Tibial artery (tissue), 4 donors: Measurements from ENCODE around the gene KRT85.

Source experiments
- DNase-seq, 2 donors: peaks; one replicate each; pipeline ENCODE4 v3.0.0-alpha.2; 2019
- H3K27ac ChIP-seq, 2 donors: fragments of 200-600 bp; sonication (generic) in 1 of 2; 1 replicate in 1 of 2; 2 replicates in 1 of 2; pipeline ENCODE4 v1.5.1; 2018 to 2019; ENCODE audit warnings: mild to moderate bottlenecking in 1 of 2
- H3K27me3 ChIP-seq, 2 donors: fragments of 200-600 bp; sonication (generic) in 1 of 2; one replicate each; pipeline versions ENCODE4 v1.5.1 to v1.6.0; 2016 to 2019
- H3K36me3 ChIP-seq, 3 donors: fragments of 200-600 bp; sonication (generic) in 2 of 3; one replicate each; pipeline ENCODE4 v1.5.1; 2016 to 2019; ENCODE audit warnings: mild to moderate bottlenecking in 2 of 3
- H3K4me1 ChIP-seq, 4 donors: fragments of 200-600 bp; sonication (generic) in 2 of 4; 1 replicate in 3 of 4; 2 replicates in 1 of 4; pipeline ENCODE4 v1.5.1; 2016 to 2019
- H3K4me3 ChIP-seq, 2 donors: fragments of 200-600 bp; sonication (generic) in 1 of 2; 1 replicate in 1 of 2; 2 replicates in 1 of 2; pipeline ENCODE4 v1.5.1; 2018 to 2019; ENCODE audit warnings: mild to moderate bottlenecking in 2 of 2
- H3K9me3 ChIP-seq, 3 donors: fragments of 200-600 bp; sonication (generic) in 1 of 3; one replicate each; pipeline ENCODE4 v1.5.1; 2016 to 2019
- intact Hi-C: fragments of 100-400 bp; cut with DNase I; formaldehyde crosslinking; loops from one replicate; pipeline ENCODE4 v1.15.0; 2023; ENCODE audit warnings: low total_unique reads
- TF ChIP-seq, protein P1 (sequence below), 2 experiments: fragments of 200-600 bp in 1 of 2; fragments of 450-650 bp in 1 of 2; IDR thresholded peaks; one replicate each; pipeline ENCODE4 v1.5.1; 2017 to 2019; ENCODE audit warnings: antibody characterized with exemption in 2 of 2, mild to moderate bottlenecking in 1 of 2, moderate library complexity in 1 of 2

KRT85 gene

DNA sequence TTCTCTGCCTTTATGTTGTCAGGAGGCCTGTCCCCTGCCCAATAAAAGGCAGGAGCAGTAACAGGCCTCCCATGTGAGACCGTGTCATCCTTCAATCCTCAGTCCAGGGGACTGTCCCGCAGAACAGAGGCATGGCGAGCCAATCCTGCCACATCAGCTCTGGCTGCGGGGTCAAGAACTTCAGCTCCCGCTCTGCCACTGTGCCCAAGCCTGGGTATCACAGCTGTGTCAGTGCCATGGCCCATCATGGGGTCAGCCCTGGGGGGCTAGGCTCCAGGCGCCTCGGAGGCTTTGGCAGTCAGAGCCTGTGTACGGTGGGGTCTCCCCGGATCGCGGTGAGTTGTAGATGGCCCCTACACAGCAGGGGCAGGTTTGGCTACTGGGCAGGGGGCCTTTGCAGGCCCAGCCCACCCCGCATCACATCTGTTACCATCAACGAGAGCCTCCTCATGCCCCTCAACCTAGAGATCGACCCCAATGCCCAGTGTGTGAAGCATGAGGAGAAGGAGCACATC is 26.2 kb downstream of the KRT85 start:
- Histone ChIP-seq H3K4me1 (peaks cover 0 to 4% (median 2%) of the 10 kb centered on the region in 4 donors), H3K4me3 (no peak overlapping the region), H3K27me3 (no peaks in the 10 kb centered on the region), H3K27ac (no peak overlapping the region), H3K36me3 (no peaks in the 10 kb centered on the region), H3K9me3 (peaks cover 0 to 9% (median 0%) of the 10 kb centered on the region in 3 donors)
- TF ChIP-seq, protein P1, sequence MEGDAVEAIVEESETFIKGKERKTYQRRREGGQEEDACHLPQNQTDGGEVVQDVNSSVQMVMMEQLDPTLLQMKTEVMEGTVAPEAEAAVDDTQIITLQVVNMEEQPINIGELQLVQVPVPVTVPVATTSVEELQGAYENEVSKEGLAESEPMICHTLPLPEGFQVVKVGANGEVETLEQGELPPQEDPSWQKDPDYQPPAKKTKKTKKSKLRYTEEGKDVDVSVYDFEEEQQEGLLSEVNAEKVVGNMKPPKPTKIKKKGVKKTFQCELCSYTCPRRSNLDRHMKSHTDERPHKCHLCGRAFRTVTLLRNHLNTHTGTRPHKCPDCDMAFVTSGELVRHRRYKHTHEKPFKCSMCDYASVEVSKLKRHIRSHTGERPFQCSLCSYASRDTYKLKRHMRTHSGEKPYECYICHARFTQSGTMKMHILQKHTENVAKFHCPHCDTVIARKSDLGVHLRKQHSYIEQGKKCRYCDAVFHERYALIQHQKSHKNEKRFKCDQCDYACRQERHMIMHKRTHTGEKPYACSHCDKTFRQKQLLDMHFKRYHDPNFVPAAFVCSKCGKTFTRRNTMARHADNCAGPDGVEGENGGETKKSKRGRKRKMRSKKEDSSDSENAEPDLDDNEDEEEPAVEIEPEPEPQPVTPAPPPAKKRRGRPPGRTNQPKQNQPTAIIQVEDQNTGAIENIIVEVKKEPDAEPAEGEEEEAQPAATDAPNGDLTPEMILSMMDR (IDR thresholded peaks at IDR 0.05): no peak
- intact Hi-C loops: no loop called here
- no peak for DNase-seq

DNA sequence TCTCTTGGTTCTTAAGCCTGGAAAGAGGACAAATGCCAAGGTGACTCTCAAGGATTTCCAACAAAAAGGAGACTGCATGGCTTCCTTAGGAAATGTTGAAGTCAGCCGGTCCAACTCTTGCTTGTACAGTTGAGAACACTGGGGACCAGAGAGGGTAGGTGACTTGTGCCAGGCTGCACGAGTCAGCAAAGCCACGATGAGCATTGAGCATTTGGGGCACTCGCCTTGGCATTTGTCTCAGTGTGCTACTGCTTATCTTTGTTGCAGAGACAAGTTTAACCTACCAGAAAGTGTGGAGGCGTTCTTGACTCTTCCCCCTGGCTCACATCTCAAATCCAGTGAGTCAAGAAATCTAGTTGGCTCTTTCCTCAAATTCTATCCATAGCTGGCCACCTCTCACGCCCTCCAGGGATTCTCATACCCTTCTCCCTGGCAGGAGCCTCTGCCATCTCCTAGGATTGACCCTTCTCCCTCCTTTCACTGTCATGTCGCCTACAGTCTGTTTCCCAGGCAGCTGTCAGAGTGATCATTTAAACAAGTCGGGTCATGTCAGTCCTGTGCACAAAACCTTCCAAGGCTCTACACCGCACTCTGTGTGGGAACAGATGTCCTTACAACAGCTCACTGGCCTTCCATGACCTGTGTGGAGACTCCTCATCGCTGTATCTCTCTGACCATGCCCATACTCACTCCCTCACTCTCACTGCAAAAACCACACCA is 28.9 kb downstream of the KRT85 start:
- Histone ChIP-seq H3K36me3 (no peaks in the 10 kb centered on the region), H3K4me1 (no peaks in the 10 kb centered on the region), H3K9me3 (peaks cover 0 to 12% (median 0%) of the 10 kb centered on the region in 3 donors), H3K27ac (no peak overlapping the region), H3K4me3 (no peak overlapping the region), H3K27me3 (no peaks in the 10 kb centered on the region)
- intact Hi-C loops: no loop called here
- peak in 1 of 2 donors; percentile 43 for DNase-seq
- TF ChIP-seq, protein P1 (IDR thresholded peaks at IDR 0.05): no peak

DNA sequence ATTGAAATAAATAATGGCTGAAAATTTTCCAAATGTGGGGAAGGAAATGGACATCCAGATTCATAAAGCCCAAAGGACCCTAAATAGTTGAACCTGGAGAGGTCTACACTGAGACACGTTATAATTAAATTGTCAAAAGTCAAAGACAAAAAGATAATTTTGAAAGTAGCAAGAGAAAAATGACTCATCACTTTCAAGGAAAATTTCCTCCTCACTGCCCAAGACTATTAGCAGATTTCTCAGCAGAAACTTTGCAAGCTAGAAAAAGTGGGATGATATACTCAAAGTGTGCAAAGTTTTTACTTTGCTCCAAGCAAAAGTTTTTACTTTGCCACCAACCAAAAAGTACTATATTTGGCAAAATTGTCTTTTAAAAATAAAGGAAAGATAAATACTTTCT is 30.2 kb downstream of the KRT85 start:
- no peak overlapping the region for H3K27ac ChIP-seq
- H3K27me3 ChIP-seq: no peaks in the 10 kb centered on the region
- no peaks in the 10 kb centered on the region for H3K4me1 ChIP-seq
- H3K36me3 ChIP-seq: no peaks in the 10 kb centered on the region
- TF ChIP-seq, protein P1 (IDR thresholded peaks at IDR 0.05): no peak
- DNase-seq: no peak
- intact Hi-C loops: no loop called here
- no peak overlapping the region for H3K4me3 ChIP-seq
- H3K9me3 ChIP-seq: peaks cover 0 to 9% (median 0%) of the 10 kb centered on the region in 3 donors

DNA sequence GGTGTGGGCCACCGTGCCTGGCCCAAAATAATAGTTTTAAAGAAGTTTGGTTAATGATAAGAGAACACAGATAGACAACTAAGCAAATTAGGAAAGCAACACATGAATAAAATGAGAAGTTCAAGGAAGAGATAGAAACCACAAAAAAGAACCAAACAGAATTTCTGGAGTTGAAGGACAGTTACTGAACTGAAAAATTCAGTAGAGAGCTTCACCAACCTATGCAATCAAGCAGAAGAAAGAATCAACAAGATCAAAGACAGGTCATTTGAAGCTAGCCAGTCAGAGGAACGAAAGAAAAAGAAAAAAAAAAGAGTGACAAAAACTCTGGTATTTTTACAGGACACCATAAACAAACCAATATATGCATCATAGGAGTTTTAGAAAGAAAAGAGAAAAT is 30.6 kb downstream of the KRT85 start:
- TF ChIP-seq, protein P1 (IDR thresholded peaks at IDR 0.05): no peak
- intact Hi-C loops: no loop called here
- Histone ChIP-seq H3K4me1 (no peaks in the 10 kb centered on the region), H3K27me3 (no peaks in the 10 kb centered on the region), H3K36me3 (no peaks in the 10 kb centered on the region), H3K4me3 (no peak overlapping the region), H3K9me3 (peaks cover 0 to 9% (median 0%) of the 10 kb centered on the region in 3 donors), H3K27ac (no peak overlapping the region)
- DNase-seq: no peak

DNA sequence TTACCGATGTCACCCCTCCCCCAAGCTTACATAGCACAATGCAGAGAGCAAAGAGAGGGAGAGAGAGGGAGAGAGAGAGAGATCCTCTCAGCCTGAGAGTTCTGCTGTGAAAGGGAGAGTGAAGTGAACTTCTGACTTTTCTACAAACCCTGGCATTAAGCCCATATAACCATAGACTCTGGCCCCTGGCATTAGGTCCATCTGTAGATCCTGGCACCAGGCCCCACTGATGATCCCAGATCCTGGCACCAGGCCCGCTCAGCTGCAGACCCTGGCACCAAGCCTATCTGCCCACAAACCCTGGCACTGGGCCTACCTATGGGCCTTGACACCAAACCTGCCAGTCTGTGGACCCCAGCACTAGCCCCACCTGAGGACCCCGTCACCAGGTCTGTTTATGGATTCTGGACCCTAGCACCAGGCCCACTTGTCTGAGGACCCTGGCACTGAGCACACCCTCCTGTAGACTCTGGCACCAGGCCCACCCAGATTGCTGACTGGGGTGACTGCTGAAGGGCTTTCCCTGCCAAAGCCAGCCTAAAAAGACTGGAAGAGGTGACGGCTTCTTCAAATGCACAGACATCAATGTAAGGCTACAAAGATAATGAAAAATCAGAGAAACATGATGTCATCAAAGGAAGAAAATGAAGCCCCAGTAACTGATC is 31.6 kb downstream of the KRT85 start:
- H3K36me3 ChIP-seq: no peaks in the 10 kb centered on the region
- H3K27me3 ChIP-seq: no peaks in the 10 kb centered on the region
- H3K4me3 ChIP-seq: no peak overlapping the region
- DNase-seq: peak in 1 of 2 donors; percentile 52
- intact Hi-C loops: no loop called here
- TF ChIP-seq, protein P1 (IDR thresholded peaks at IDR 0.05): no peak
- H3K27ac ChIP-seq: no peak overlapping the region
- H3K4me1 ChIP-seq: no peaks in the 10 kb centered on the region
- peaks cover 0 to 9% (median 0%) of the 10 kb centered on the region in 3 donors for H3K9me3 ChIP-seq
